HFFc6 (cell line): ENCODE measurements around the gene DOK7. TPM values are rescaled to one million over a fixed set of nuclear protein-coding genes. Genes with fewer than 3 reads are reported as not detected.

Experiments
- DNase-seq: peaks from one replicate; pipeline ENCODE4 v3.0.0-alpha.2; 2018
- H3K27ac Mint-ChIP-seq: 2 replicates; pipeline ENCODE4 v1.8.0; 2020; ENCODE audit warnings: mild to moderate bottlenecking, mixed read lengths
- H3K27me3 Mint-ChIP-seq: 2 replicates; pipeline ENCODE4 v1.8.0; 2021; ENCODE audit warnings: mild to moderate bottlenecking, moderate library complexity, mixed read lengths; ENCODE audit not compliant: insufficient read depth
- H3K36me3 Mint-ChIP-seq: 2 replicates; pipeline ENCODE4 v1.8.0; 2021; ENCODE audit warnings: low read depth, mixed read lengths
- H3K4me1 Mint-ChIP-seq: 2 replicates; pipeline ENCODE4 v1.8.0; 2020; ENCODE audit warnings: low read depth, mixed read lengths
- H3K4me3 Mint-ChIP-seq: 2 replicates; pipeline ENCODE4 v1.8.0; 2020; ENCODE audit warnings: mild to moderate bottlenecking, moderate library complexity, mixed read lengths
- H3K9me3 Mint-ChIP-seq: 2 replicates; pipeline ENCODE4 v1.8.0; 2020; ENCODE audit warnings: mild to moderate bottlenecking, mixed read lengths
- CTCF ChIP-seq: fragments of 200-600 bp; sonication (generic); IDR thresholded peaks from 2 replicates; pipeline ENCODE4 v1.5.0; 2021; ENCODE audit warnings: antibody characterized with exemption, mild to moderate bottlenecking
- total RNA-seq, 6 experiments: library from RNA; stranded (reverse); fragmentation: NEBNext Ultra II Directional; extraction: Animal tissue kit (Norgen Biotek cat#: 25700); gene quantifications; 2 replicates in 1 of 6; 3 replicates in 5 of 6; pipeline ENCODE4 v1.2.3, GENCODE V29; 2021

DOK7 gene
- total RNA-seq, 6 experiments from 2014 or later = not detected

GRCh38 chr4:3498901-3499510 lies 35.9 kb downstream of the DOK7 start:
- no peak for DNase-seq
- TF ChIP-seq CTCF = no peak
- no peak overlapping the region for H3K27ac Mint-ChIP-seq
- H3K27me3 Mint-ChIP-seq = peaks cover 3% of the 10 kb centered on the region; the same call in 1 of the 2 replicates
- H3K4me3 Mint-ChIP-seq = no peak overlapping the region
- H3K4me1 Mint-ChIP-seq = no peaks in the 10 kb centered on the region
- no peaks in the 10 kb centered on the region for H3K36me3 Mint-ChIP-seq
- no peaks in the 10 kb centered on the region for H3K9me3 Mint-ChIP-seq

- Mint-ChIP-seq H3K9me3 (no peaks in the 10 kb centered on the region), H3K27me3 (peaks cover 3% of the 10 kb centered on the region; the same call in 1 of the 2 replicates), H3K27ac (no peak overlapping the region), H3K4me3 (no peak overlapping the region), H3K4me1 (no peaks in the 10 kb centered on the region), H3K36me3 (no peaks in the 10 kb centered on the region)
- no peak for TF ChIP-seq CTCF
- no peak for DNase-seq
These were observed 36.6 kb downstream of the DOK7 start for GRCh38 chr4:3499710-3500109.

GRCh38 chr4:3500111-3500510 lies 37.0 kb downstream of the DOK7 start:
- no peak overlapping the region for H3K27ac Mint-ChIP-seq
- no peak for DNase-seq
- H3K4me1 Mint-ChIP-seq = no peaks in the 10 kb centered on the region
- H3K9me3 Mint-ChIP-seq = no peaks in the 10 kb centered on the region
- H3K27me3 Mint-ChIP-seq = peaks cover 2% of the 10 kb centered on the region; the same call in 1 of the 2 replicates
- TF ChIP-seq CTCF = no peak
- no peaks in the 10 kb centered on the region for H3K36me3 Mint-ChIP-seq
- H3K4me3 Mint-ChIP-seq = no peak overlapping the region

DNA sequence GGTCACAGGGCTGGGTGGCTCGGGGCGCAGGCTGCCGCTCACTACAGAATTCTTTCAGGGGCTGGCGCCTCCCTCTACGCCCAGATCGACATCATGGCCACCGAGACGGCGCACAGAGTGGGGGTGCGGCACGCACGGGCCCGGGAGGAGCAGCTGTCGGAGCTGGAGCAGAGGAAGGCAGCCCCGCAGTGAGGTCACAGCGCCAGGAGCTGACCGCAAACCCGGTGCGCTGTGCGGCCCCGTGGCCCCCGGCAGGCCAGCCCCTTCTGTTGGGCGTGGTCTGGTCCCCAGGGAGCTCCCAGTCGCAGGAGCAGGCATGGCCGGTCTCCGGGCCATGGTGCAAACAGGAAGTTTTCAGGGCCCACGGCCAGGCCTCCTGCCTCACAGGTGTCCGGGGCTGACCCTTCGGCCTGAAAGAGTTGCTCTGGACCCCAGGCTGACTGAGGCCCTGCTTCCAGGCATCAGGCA lies 37.6 kb downstream of the DOK7 start:
- no peak for TF ChIP-seq CTCF
- no peak overlapping the region for H3K27ac Mint-ChIP-seq
- no peak for DNase-seq
- no peaks in the 10 kb centered on the region for H3K4me1 Mint-ChIP-seq
- H3K4me3 Mint-ChIP-seq = no peak overlapping the region
- no peaks in the 10 kb centered on the region for H3K9me3 Mint-ChIP-seq
- H3K27me3 Mint-ChIP-seq = no peaks in the 10 kb centered on the region; the same call in none of the 2 replicates
- H3K36me3 Mint-ChIP-seq = no peaks in the 10 kb centered on the region

GRCh38 chr4:3501126-3501824 lies 38.2 kb downstream of the DOK7 start:
- no peak for DNase-seq
- Mint-ChIP-seq H3K4me3 (no peak overlapping the region), H3K36me3 (no peaks in the 10 kb centered on the region), H3K27ac (no peak overlapping the region), H3K4me1 (no peaks in the 10 kb centered on the region), H3K9me3 (no peaks in the 10 kb centered on the region), H3K27me3 (no peaks in the 10 kb centered on the region; the same call in none of the 2 replicates)
- TF ChIP-seq CTCF = no peak
